Measurements from ENCODE around the gene CD59.
"Not testable (repeated sequence)": the region's sequence is repeated elsewhere in the genome, so short reads cannot be mapped to it uniquely, and the experiment has no call there.

The CD59 gene

DNA sequence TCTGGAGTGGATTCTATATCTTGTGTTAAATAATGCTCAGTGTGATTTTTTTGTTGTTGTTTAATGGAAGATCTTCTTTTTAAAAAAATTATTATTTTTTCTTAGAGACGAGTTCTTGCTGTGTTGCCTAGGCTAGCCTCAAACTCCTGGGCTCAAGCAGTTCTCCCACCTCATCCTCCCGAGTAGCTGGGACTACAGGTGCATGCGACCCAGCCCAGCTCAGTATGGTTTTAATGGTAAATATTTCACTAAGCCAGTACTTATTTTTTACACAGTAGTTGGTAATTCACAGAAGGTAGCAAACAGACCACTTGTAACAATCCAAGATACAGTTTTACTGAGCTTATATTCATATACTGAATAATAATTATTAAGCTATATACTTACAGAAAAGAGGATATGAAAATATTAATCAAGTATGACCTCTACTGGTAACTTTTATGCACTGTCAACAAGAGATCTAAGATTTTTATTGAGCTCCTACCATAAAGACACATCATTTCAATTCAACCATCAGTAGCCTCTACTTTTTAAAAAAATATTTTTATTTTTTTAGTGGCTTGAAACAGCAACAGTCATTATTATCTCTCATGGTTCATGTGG is 6.1 kb upstream of the CD59 start:
- no peak for DNase-seq

GRCh38 chr11:33741806-33742205 is 5.6 kb upstream of the CD59 start:
- no peak for DNase-seq

DNA sequence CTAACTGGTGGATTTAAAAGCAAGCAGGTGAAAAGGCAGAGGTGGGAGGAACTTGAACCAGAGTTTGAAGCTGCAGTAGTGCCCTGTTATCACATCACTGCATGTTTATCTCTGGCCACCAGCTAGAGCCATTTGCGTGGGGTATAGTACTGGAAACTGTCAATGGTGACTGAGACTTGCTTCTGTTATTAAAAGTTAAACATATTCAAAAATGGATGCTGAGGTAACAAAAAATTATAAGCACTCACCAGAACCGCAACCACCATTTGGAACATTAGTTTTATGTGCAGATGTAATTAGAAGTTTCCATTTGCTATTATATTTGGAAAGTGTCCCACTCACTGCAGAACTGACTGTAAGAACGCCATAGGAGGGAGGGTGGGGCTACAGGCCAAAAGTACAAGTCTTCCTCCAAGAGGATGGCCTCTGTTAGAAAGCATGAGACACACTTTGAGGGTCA is 1.2 kb upstream of the CD59 start:
- DNase-seq = no peak

GRCh38 chr11:33735271-33736147 is 714 bp downstream of the CD59 start:
- DNase-seq = peak; percentile 29

DNA sequence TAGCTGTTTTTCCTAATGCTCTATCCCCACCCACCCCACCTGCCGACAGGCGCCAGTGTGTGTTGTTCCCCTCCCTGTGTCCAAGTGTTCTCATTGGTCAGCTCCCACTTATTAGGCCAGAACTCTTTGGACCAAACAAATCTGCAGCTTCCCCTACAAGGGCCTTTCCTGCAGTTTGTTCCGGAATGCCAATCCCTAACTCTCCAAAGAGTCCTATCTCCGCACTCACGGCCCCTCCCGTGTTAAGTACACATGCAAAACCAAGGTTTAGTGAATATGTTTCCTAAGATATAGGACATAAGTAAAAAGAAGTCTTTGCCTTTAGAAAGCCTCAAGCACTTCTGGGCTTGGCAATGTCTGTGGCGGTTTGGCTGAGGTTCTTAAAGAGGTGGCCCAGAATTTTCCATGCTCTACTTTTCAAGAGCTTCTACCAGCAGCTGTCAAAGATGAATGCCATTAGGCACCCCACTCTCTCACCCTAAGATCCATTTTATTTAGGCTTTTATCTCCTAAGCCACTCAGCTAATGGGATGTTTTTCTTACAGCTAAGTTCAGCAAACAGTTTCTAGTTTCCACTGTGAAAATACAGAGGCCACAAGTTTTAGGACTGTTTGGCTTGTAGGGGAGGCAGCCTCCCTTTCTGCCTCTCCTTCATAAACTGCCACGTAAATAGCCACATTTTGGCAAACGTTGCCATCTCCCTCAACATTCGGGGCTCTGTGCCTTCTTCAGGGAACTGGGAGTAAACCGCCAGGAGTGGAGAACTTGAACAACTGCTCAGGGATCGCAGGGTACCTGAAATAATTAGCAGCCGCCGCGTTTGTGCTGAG is 1.6 kb downstream of the CD59 start:
- no peak for DNase-seq

DNA sequence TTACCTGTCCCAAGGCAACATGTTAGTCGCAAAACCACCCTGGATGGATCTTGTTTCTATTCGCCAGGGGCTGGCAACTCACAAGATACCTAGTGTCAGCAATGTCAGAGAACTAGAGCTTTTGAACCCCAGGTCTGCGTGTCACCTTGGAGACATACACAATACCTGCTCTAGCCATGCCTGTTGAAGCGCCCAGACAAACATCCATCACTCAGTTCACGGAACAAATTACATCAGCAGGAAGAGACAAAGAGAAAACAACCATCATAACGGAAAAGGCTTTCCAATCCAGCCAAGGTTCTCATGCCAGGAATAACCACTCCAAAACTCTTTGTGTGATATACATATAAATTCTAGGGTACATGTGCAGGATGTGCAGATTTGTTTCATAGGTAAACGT is 2.2 kb downstream of the CD59 start:
- no peak for DNase-seq

DNA sequence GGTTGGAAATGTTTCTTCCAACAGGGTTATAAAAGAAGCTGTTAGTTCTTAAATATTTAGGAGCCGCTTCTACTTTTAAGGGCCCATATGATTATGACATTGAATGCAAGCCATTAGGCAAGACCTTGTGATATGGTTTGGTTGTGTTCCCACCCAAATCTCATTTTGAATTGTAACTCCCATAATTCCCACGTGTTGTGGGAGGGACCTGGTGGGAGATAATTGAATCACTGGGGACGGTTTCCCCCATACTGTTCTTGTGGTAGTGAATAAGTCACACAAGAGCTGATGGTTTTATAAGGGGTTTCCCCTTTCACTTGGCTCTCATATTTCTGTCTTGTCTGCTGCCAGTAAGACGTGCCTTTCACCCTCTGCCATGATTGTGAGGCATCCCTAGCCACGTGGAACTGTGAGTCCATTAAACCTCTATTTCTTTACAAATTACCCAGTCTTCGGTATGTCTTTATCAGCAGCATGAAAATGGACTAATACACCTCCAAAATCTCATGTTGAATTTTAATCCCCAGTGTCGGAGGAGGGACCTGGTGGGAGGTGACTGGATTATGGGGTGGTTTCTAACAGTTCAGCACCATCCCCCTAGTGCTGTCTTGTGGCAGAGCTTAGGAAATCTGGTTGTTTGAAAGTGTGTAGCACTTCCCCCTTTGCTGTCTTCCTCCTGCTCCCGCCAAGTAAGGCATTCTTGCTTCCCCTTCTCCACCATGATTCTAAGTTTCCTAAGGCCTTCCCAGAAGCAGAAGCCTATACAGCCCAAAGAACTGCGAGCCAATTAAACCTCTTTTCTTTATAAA is 4.3 kb downstream of the CD59 start:
- DNase-seq = peak; percentile 60

GRCh38 chr11:33730716-33731115 is 5.5 kb downstream of the CD59 start:
- DNase-seq = no peak

DNA sequence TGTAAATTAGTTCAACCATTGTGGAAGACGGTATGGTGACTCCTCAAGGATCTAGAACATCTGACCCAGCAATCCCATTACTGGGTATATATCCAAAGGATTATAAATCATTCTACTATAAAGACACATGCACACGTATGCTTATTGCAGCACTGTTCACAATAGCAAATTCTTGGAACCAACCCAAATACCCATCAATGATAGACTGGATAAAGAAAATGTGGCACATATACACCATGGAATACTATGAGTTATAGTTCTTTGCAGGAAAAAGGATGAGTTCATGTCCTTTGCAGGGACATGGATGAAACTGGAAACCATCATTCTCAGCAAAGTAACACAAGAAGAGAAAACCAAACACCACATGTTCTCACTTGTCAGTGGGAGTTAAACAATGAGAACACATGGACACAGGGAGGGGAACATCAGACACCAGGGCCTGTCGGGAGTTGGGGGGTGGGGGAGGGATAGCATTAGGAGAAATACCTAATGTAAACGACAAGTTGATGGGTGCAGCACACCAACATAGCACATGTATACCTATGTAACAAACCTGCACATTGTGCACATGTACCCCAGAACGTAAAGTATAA is 7.1 kb downstream of the CD59 start:
- DNase-seq = not testable (repeated sequence)

GRCh38 chr11:33727539-33727938 is 8.7 kb downstream of the CD59 start:
- not testable (repeated sequence) for DNase-seq

GRCh38 chr11:33725496-33725895 is 10.7 kb downstream of the CD59 start:
- no peak for DNase-seq

DNA sequence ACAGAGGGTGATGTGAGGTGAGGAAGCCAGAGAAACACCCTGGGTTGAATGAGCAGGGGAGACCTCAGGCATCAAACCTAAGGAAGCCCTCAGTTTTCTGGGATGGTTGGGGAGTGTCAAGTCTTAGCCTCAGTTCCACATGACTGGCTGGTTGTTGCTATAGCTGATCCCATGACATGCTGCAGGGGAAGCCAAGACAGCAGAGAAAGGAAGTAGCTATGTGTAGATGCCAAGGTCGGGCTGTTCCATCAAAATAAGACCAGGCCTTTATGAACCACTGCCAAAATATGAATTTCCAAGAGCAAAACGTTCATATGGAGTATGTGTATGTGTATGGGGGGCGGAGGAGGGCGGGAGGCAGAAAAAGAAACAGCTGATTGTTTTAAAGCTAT is 11.6 kb downstream of the CD59 start:
- DNase-seq = no peak

- DNase-seq = no peak
Measured at GRCh38 chr11:33723238-33723881, 12.9 kb downstream of the CD59 start.

DNA sequence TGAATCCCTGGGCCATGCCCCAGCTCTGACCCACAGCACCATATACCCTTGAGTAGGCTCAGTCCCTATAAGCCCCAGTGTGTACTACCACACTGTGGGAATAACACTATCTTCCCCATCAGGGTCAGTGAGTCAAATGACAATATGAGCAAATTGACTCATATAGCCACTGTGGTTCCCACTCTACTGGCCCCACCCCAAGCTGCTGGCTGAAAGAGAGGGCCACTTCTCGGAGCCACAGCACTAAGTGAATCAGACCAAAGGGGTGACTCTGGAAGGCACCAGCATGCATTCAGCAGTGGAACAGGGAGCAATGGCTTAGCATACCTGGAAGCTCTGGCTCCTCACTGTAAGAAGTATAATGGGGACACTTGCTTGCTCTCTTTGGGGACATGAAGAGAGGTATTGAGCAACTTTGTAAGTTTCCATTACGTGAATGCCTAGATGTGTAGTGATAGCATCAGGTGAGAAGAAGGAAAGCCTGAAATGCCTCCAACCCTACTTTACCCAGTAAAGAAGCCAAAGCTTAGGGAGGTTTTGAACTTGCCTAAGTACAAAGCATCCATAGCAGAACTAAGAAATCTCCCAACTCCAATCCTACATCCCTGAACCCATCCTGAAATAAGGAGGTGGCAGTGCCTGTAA is 13.5 kb downstream of the CD59 start:
- DNase-seq = peak; percentile 76

DNA sequence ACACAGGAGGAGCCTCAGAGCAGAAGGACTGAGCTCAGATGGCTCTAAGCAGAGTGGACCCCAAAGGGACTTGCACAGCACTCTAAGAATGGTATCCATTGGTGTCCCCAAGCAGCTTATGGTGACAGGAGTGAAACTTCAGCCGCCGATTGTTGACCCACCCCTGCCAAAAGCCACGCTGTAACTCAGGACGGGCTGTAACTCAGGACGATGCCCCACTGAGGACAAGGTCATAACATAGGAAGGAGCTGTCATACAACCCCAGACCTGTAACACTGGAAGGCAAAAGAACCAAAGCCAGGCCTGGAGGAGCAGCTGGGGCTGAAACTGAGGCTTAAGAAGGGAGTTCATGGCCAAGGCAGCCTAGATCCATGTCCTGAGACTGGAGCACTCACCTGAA is 14.2 kb downstream of the CD59 start:
- DNase-seq = no peak

DNA sequence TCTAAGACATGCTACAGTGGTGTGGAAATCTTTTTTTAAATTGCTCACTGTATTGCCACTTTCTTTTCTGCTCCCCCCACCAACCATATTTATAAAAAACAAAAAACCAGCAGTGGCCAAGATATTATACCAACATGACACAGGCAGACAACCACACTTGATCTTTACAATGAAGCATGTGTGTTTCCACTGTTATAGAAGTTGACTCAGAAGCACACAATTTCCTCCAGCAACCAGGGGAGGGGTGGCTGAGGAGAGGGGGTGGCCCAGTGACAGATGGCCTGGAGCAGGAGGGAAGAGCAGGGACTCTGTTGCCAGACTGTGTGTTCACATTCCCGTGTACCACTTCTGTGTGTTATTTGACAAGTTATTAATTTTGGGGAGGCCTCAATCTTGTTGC is 14.8 kb downstream of the CD59 start:
- no peak for DNase-seq

DNA sequence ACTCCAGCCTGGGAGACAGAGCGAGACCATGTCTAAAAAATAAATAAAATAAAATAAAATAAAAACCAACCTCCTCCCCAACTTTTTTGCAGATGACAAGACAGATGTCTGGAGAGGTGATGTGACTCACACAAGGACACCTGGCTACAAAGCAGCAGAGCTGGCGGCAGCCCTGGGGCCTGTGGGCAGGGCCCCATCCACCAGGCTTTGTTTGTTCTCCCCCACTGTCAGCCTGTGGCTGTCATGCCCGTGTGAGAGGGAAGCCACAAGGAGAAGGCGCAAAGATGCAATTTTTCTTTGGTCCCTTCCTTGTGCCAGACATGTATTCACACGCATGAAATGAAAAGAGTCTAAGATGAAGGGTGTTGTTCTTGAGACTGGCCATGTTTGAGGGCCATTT is 16.6 kb downstream of the CD59 start:
- no peak for DNase-seq

GRCh38 chr11:33718440-33718839 is 17.8 kb downstream of the CD59 start:
- no peak for DNase-seq

GRCh38 chr11:33716243-33716642 is 20.0 kb downstream of the CD59 start:
- DNase-seq = no peak

DNA sequence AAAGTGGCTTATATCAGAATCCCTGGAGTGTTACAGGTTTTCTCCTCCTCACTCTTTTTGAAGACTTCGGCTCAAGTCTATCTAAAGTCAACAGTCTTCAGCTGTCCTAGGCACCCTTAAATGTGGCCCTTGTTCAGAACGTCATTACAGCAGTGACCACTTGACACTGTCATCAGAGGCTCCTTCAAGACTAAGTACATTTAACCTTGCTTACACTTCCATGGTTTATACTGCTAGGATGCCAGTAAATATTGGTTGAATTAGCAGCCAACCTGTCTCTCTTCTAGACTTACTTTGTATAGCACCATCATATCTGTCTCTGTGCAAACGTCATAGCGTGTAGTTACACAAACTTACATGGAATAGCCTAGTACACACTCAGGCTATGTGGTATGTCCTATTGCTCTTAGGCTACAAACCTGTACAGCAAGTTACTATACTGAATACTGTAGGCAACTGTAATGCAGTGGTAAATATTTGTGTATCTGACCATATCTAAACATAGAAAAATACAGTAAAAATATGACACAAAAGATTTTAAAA is 22.3 kb downstream of the CD59 start:
- DNase-seq = no peak
